HepG2 (cell line): Measurements from ENCODE around the gene COLGALT1. TPM values are rescaled to one million over a fixed set of nuclear protein-coding genes. Genes with fewer than 3 reads are reported as not detected.

Experiments
- ATAC-seq: fragments of 200-7000 bp; cut with Tn5 transposase; 3 replicates; pipeline ENCODE4 v1.9.1; 2020; ENCODE audit warnings: mild to moderate bottlenecking, moderate library complexity
- BruUV-seq: library from RNA; stranded (reverse); fragments of 400-500 nt; replicated peaks from 2 replicates; lab custom pipeline; 2021; lab: Mats Ljungman, UMichigan
- CTCF ChIA-PET: fragments of 300-600 bp; formaldehyde crosslinking; extraction: SDS; loops from one replicate; lab custom pipeline; 2021; ENCODE audit warnings: low total read pairs, inconsistent platforms, low intra/inter-chr PET ratio; lab: Yijun Ruan, JAX
- POLR2A ChIA-PET: fragments of 350-600 bp; sonication (Branson Sonifier 250); formaldehyde crosslinking; loops from one replicate; lab custom pipeline; 2020; ENCODE audit warnings: antibody characterized with exemption, inconsistent platforms; lab: Yijun Ruan, JAX
- DNase-seq: peaks from one replicate; pipeline ENCODE4 v3.0.0-alpha.2; 2015; ENCODE audit warnings: low spot score
- FAIRE-seq: peaks from 3 replicates; lab custom pipeline; 2011; peaks lifted over from hg19 to GRCh38; lab: Jason Lieb, UNC
- H2AFZ ChIP-seq: one replicate; pipeline ENCODE4 v1.6.1; 2011; ENCODE audit warnings: low read length, inconsistent platforms
- H3K27ac ChIP-seq: fragments of 300-600 bp; 3 replicates; pipeline ENCODE4 v1.8.0; 2011; ENCODE audit warnings: mixed run types, mild to moderate bottlenecking, mixed read lengths, low read length, inconsistent platforms; ENCODE audit not compliant: insufficient read depth; ENCODE audit errors: extremely low read length
- H3K27me3 ChIP-seq, 2 experiments: fragments of 200-600 bp in 1 of 2; 2 replicates in 1 of 2; 3 replicates in 1 of 2; pipeline versions ENCODE4 v1.6.0 to v1.8.0; 2011; ENCODE audit warnings: low read length in 2 of 2, mild to moderate bottlenecking in 2 of 2, moderate library complexity in 2 of 2, inconsistent platforms in 1 of 2; ENCODE audit not compliant: insufficient read depth in 2 of 2, control insufficient read depth in 1 of 2
- H3K36me3 ChIP-seq, 2 experiments: fragments of 200-600 bp in 1 of 2; replicated peaks in 1 of 2; 2 replicates in 1 of 2; 3 replicates in 1 of 2; pipeline versions ENCODE4 v1.5.1 to v1.8.0; 2011; ENCODE audit warnings: low read length in 2 of 2, inconsistent platforms in 1 of 2; ENCODE audit not compliant: insufficient read depth in 2 of 2, control insufficient read depth in 1 of 2
- H3K4me1 ChIP-seq: 2 replicates; pipeline ENCODE4 v1.5.1; 2012; ENCODE audit warnings: low read length, inconsistent platforms; ENCODE audit not compliant: insufficient read depth
- H3K4me2 ChIP-seq: 2 replicates; pipeline ENCODE4 v1.6.0; 2011; ENCODE audit warnings: low read depth, low read length, inconsistent platforms
- H3K4me3 ChIP-seq, 3 experiments: fragments of 200-600 bp in 1 of 3; sonication (generic), shearing (Covaris generic) in 1 of 3; replicated peaks in 1 of 3; 2 replicates each; pipeline ENCODE4 v1.5.1; 2011 to 2016; ENCODE audit warnings: low read length in 3 of 3, inconsistent platforms in 2 of 3, low read depth in 2 of 3, mild to moderate bottlenecking in 2 of 3, control low read depth in 1 of 3, mixed read lengths in 1 of 3; ENCODE audit not compliant: insufficient read depth in 1 of 3
- H3K79me2 ChIP-seq: one replicate; pipeline ENCODE4 v1.6.1; 2011; ENCODE audit warnings: low read length, inconsistent platforms; ENCODE audit not compliant: insufficient read depth
- H3K9ac ChIP-seq: 2 replicates; pipeline ENCODE4 v1.6.0; 2011; ENCODE audit warnings: mild to moderate bottlenecking, low read depth, low read length, inconsistent platforms; ENCODE audit not compliant: insufficient read depth
- H3K9me3 ChIP-seq: 2 replicates; pipeline ENCODE4 v1.5.1; 2012; ENCODE audit warnings: mild to moderate bottlenecking, low read length
- H4K20me1 ChIP-seq: 2 replicates; pipeline ENCODE4 v1.6.0; 2011; ENCODE audit warnings: inconsistent platforms, mild to moderate bottlenecking, low read length, moderate library complexity; ENCODE audit not compliant: insufficient read depth
- AGO2 ChIP-seq: fragments of 200-400 bp; formaldehyde crosslinking; optimal IDR thresholded peaks from 2 replicates; pipeline ENCODE3; 2017; ENCODE audit warnings: mild to moderate bottlenecking, low read depth, low read length, moderate library complexity
- GRHL1 ChIP-seq: sonication (generic); formaldehyde crosslinking; conservative IDR thresholded peaks from 2 replicates; pipeline ENCODE4 v1.8.0; 2022; ENCODE audit warnings: missing genetic modification reagents
- MTF2 ChIP-seq: sonication (generic); formaldehyde crosslinking; IDR thresholded peaks from 2 replicates; pipeline ENCODE4 v1.5.0; 2020; ENCODE audit warnings: missing genetic modification reagents, borderline replicate concordance
- ZKSCAN8 ChIP-seq: IDR thresholded peaks from 2 replicates; pipeline ENCODE4 v1.6.1; 2016; ENCODE audit warnings: borderline replicate concordance, missing genetic modification reagents, missing compliant biosample characterization
- ZMAT5 ChIP-seq: sonication (generic); formaldehyde crosslinking; IDR thresholded peaks from 2 replicates; pipeline ENCODE4 v1.5.0; 2020; ENCODE audit warnings: mild to moderate bottlenecking, low read depth, missing genetic modification reagents, borderline replicate concordance
- WGBS: methylation state at CpG from one replicate; pipeline ENCODE4 v1.1.6; 2017; ENCODE audit warnings: low lambda C conversion rate; 5-methylcytosine and 5-hydroxymethylcytosine counted together
- in situ Hi-C: cut with HindIII; loops from 2 replicates; pipeline ENCODE4 v1.10.0; 2017; ENCODE audit warnings: low pct_unique_long_range_greater_than_20kb; ENCODE audit not compliant: extremely low pct_ligation_motif_present
- intact Hi-C: fragments of 100-400 bp; cut with micrococcal nuclease; formaldehyde crosslinking; loops from one replicate; pipeline ENCODE4 v1.10.0; 2022; ENCODE audit not compliant: unreplicated experiment
- polyA plus RNA-seq, 8 experiments: library from polyadenylated mRNA; depleted of rRNA in 3 of 8; stranded (reverse) in 7 of 8; unstranded in 1 of 8; fragments of >200 nt; fragmentation: Illumina TruSeq in 4 of 8; extraction: Trizol in 4 of 8; gene quantifications; 2 replicates each; pipeline versions ENCODE4 v1.2.1 to v1.2.3, GENCODE V29; 2011 to 2016; ENCODE audit warnings: low read depth in 4 of 8, missing spikeins in 1 of 8, mixed read lengths in 1 of 8; ENCODE audit not compliant: insufficient read depth in 1 of 8
- total RNA-seq, 5 experiments: library from RNA; depleted of rRNA; stranded (reverse); fragments of >200 nt; fragmentation: Illumina TruSeq; extraction: Trizol; gene quantifications; 2 replicates each; pipeline ENCODE4 v1.2.3, GENCODE V29; 2016; ENCODE audit warnings: low read depth in 1 of 5

Gene COLGALT1
- total and polyA plus RNA-seq, 2 of the 13 experiments (the other 11 are each of a cell fraction or from before 2014, with no cell fraction given) = 58.0 to 211 TPM

- intact Hi-C loops = no loop called here
- ChIA-PET CTCF (no interaction called here), POLR2A (no interaction called here)
- ATAC-seq (no peak), DNase-seq (no peak), FAIRE-seq (no peak)
- Histone ChIP-seq H4K20me1 (0 out of 2 replicates have a peak, but pooled peaks cover 2% of the 10 kb centered on the region), H3K79me2 (no peaks in the 10 kb centered on the region), H3K4me1 (no peaks in the 10 kb centered on the region), H3K4me2 (no peak overlapping the region), H3K36me3 (peaks cover 11 to 34% of the 10 kb centered on the region in 2 experiments), H3K4me3 (no peak overlapping the region), H3K9ac (no peak overlapping the region), H3K27ac (no peak overlapping the region), H3K9me3 (no peaks in the 10 kb centered on the region), H3K27me3 (no peaks in the 10 kb centered on the region), H2AFZ (no peak overlapping the region)
- TSS peak; percentile 69 for BruUV-seq
- WGBS = 94% methylated on average over 17 of the region's 19 CpGs
- TF ChIP-seq ZMAT5 (CRISPR knock-in tag) = no peak
- TF ChIP-seq ZKSCAN8 (CRISPR knock-in tag) = peak; percentile 93
- no peak for TF ChIP-seq GRHL1
- in situ Hi-C loops = no loop called here
These were observed 25.9 kb downstream of the COLGALT1 start for GRCh38 chr19:17581211-17581874.

- FAIRE-seq (no peak), DNase-seq (no peak), ATAC-seq (0 out of 3 replicates have a peak, but pooled peaks have one; percentile 18)
- no peak overlapping the region for H3K27ac ChIP-seq
- intact Hi-C loops (no loop called here), in situ Hi-C loops (no loop called here)
- TF ChIP-seq AGO2 = peak; percentile 51
- TF ChIP-seq MTF2 (CRISPR knock-in tag) = no peak
- H3K9ac ChIP-seq = no peak overlapping the region
- H3K4me2 ChIP-seq = no peak overlapping the region
- no TSS peak for BruUV-seq
- no peaks in the 10 kb centered on the region for H3K4me1 ChIP-seq
- CTCF ChIA-PET = no interaction called here
- H3K9me3 ChIP-seq = no peaks in the 10 kb centered on the region
- H2AFZ ChIP-seq = no peak overlapping the region
- H3K79me2 ChIP-seq = no peaks in the 10 kb centered on the region
- POLR2A ChIA-PET = no interaction called here
- peaks cover 11 to 34% of the 10 kb centered on the region in 2 experiments for H3K36me3 ChIP-seq
- H4K20me1 ChIP-seq = 0 out of 2 replicates have a peak, but pooled peaks cover 2% of the 10 kb centered on the region
- no peaks in the 10 kb centered on the region for H3K27me3 ChIP-seq
- WGBS = 93% methylated on average over 7 of the region's 8 CpGs
- H3K4me3 ChIP-seq = no peak overlapping the region
These were observed 27.2 kb downstream of the COLGALT1 start for GRCh38 chr19:17582613-17583012.
